GM10248 (cell line): Measurements from ENCODE around the gene NLRP1.

Source experiments
- CTCF ChIA-PET: fragments of 300-600 bp; sonication (Branson Sonifier 250); formaldehyde crosslinking; extraction: SDS; loops from one replicate; lab custom pipeline; 2021; ENCODE audit warnings: antibody characterized with exemption; lab: Yijun Ruan, JAX
- POLR2A ChIA-PET: fragments of 350-650 bp; sonication (Branson Sonifier 250); formaldehyde crosslinking; extraction: SDS; loops from one replicate; lab custom pipeline; 2020; ENCODE audit warnings: antibody characterized with exemption; lab: Yijun Ruan, JAX
- DNase-seq: peaks from one replicate; pipeline ENCODE4 v3.0.0; 2012; ENCODE audit errors: extremely low spot score
- CTCF ChIP-seq: IDR thresholded peaks from 2 replicates; pipeline ENCODE4 v1.5.1; 2012; ENCODE audit warnings: mild to moderate bottlenecking, low read depth; ENCODE audit errors: extremely low read depth, missing control alignments, control extremely low read depth

Gene NLRP1

GRCh38 chr17:5561736-5562571 lies 22.4 kb downstream of the NLRP1 start:
- ChIA-PET CTCF (no interaction called here), POLR2A (no interaction called here)
- peak; percentile 6 for DNase-seq
- no peak for TF ChIP-seq CTCF

- TF ChIP-seq CTCF, result no peak
- DNase-seq, result no peak
- ChIA-PET POLR2A (interaction anchor here (0.6 kb wide), 1 partner anchor 253 kb away, joined by 3 read pairs; no protein-coding TSS in a partner anchor), CTCF (no interaction called here)
Measured at GRCh38 chr17:5560361-5560988, 23.8 kb downstream of the NLRP1 start.

GRCh38 chr17:5558815-5559785 lies 25.2 kb downstream of the NLRP1 start:
- POLR2A ChIA-PET, result interaction anchor here (0.6 kb wide), 1 partner anchor 72 kb away, joined by 4 read pairs; the partner anchor contains the start of gene MIS12
- no peak for DNase-seq
- CTCF ChIA-PET, result interaction anchor here (1.0 to 1.3 kb wide), 2 partner anchors 15 to 18 kb away, joined by 3 read pairs; no protein-coding TSS in a partner anchor
- TF ChIP-seq CTCF, result no peak

GRCh38 chr17:5557990-5558389 lies 26.3 kb downstream of the NLRP1 start:
- POLR2A ChIA-PET, result no interaction called here
- TF ChIP-seq CTCF, result no peak

GRCh38 chr17:5557485-5557884 lies 26.8 kb downstream of the NLRP1 start:
- no peak for TF ChIP-seq CTCF
- no peak for DNase-seq
- ChIA-PET CTCF (interaction anchor here (1.1 kb wide), 1 partner anchor 867 kb away, joined by 3 read pairs; no protein-coding TSS in a partner anchor), POLR2A (no interaction called here)

More at GRCh38 chr17:5557990-5558389, 26.3 kb downstream of the NLRP1 start:
- CTCF ChIA-PET, result interaction anchor here (1.0 kb wide), 1 partner anchor 14 kb away, joined by 3 read pairs; no protein-coding TSS in a partner anchor
- no peak for DNase-seq
